Measurements from ENCODE around the gene ZEB1.
"Not testable (repeated sequence)": the region's sequence is repeated elsewhere in the genome, so short reads cannot be mapped to it uniquely, and the experiment has no call there.

Gene ZEB1

DNA sequence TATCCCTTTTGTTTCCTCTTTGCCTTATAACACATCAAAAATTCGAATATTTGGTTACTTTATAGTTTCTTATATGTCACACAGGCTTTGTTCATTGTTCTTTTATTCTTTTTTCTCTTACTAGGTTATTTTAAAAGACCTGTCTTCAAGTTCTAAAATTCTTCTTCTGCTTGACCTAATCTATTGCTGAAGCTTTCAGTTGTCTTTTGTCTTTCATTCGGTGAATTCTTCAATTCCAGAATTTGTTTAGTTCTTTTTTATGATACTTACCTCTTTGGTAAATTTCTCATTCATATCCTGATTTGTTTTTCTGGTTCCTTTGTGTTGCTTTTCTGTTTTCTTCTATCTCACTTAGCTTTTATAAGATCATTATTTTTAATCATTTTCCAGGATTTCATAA, 188.4 kb downstream of the ZEB1 start:
- DNase-seq (ENCODE audit: low read depth in 2 of 2) = no peak

- no peak for DNase-seq (ENCODE audit: low read depth in 2 of 2)
Measured at GRCh38 chr10:31508234-31508633, 189.2 kb downstream of the ZEB1 start.

DNA sequence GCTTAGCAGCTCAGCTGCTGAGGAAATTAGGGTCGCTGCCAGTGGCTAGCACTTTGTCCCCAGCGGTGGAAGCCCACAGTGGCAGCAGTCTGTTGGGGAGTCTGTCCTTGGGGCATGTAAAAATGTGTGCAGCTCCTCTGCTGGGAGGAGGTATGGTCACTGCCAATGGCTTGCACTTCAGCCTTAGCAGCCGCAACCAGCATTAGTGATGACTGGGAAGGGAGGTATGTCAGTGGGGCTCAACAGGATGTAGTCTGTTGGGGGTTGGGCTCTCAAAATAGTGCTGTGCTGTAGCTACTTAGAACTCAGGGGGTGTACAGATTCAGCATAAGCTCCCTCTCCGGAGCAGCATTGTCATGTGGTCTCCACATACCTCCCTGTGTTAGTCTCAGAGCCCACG, 189.9 kb downstream of the ZEB1 start:
- DNase-seq (ENCODE audit: low read depth in 2 of 2) = no peak

GRCh38 chr10:31509989-31510388, 191.0 kb downstream of the ZEB1 start:
- no peak for DNase-seq (ENCODE audit: low read depth in 2 of 2)

- DNase-seq (ENCODE audit: low read depth in 2 of 2) = no peak
Measured at GRCh38 chr10:31515116-31515515, 196.1 kb downstream of the ZEB1 start.

- no peak for DNase-seq (ENCODE audit: low read depth in 2 of 2)
Measured at GRCh38 chr10:31515819-31516402, 196.9 kb downstream of the ZEB1 start.

DNA sequence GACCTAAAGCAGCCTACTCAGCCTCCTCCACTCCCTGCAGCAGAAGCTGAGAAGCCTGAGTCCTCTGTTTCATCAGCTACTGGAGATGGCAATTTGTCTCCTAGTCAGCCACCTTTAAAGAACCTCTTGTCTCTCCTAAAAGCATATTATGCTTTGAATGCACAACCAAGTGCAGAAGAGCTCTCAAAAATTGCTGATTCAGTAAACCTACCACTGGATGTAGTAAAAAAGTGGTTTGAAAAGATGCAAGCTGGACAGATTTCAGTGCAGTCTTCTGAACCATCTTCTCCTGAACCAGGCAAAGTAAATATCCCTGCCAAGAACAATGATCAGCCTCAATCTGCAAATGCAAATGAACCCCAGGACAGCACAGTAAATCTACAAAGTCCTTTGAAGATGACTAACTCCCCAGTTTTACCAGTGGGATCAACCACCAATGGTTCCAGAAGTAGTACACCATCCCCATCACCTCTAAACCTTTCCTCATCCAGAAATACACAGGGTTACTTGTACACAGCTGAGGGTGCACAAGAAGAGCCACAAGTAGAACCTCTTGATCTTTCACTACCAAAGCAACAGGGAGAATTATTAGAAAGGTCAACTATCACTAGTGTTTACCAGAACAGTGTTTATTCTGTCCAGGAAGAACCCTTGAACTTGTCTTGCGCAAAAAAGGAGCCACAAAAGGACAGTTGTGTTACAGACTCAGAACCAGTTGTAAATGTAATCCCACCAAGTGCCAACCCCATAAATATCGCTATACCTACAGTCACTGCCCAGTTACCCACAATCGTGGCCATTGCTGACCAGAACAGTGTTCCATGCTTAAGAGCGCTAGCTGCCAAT, 202.2 kb downstream of the ZEB1 start:
- DNase-seq (ENCODE audit: low read depth in 2 of 2) = no peak

- no peak for DNase-seq (ENCODE audit: low read depth in 2 of 2)
Measured at GRCh38 chr10:31522820-31523219, 203.8 kb downstream of the ZEB1 start.

GRCh38 chr10:31524460-31524859, 205.4 kb downstream of the ZEB1 start:
- DNase-seq (ENCODE audit: low read depth in 2 of 2) = no peak

DNA sequence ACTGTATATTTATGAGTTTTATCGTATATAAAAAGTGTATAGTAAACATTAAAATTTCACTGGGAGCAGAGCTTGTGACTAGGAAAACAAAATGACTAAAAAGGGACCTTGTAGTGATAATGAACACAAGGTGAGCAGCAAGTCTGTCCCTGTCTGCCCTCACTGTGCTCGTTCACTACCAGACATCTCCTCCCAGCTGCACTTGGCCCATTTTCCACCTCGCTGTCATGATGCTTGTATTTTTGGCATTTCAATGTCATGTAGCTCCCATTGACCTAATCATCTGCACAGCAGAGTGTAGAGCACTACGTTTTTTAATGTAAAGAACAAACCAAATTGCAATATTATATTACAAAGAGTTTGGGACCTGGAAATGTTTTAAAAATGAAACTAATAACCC, 207.2 kb downstream of the ZEB1 start:
- no peak for DNase-seq (ENCODE audit: low read depth in 2 of 2)

- DNase-seq (ENCODE audit: low read depth in 2 of 2) = no peak
Measured at GRCh38 chr10:31526681-31527080, 207.7 kb downstream of the ZEB1 start.

DNA sequence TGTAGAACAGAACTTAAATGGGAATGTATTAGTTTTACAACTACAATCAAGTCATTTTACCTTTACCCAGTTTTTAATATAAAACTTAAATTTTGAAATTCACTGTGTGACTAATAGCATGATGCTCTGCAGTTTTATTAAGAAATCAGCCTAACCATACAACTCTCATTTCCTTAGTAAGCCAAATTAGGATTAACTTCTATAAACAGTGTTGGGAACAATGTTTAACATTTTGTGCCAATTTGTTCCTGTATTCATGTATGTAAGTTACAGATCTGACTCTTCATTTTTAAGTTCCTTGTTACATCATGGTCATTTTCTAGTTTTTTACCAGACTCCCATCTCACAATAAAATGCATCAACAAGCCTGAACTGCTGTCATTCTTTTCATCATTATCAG, 209.8 kb downstream of the ZEB1 start:
- DNase-seq (ENCODE audit: low read depth in 2 of 2) = no peak

GRCh38 chr10:31536302-31536701, 217.3 kb downstream of the ZEB1 start:
- DNase-seq (ENCODE audit: low read depth in 2 of 2) = no peak

GRCh38 chr10:31549896-31550295, 230.9 kb downstream of the ZEB1 start:
- no peak for DNase-seq (ENCODE audit: low read depth in 2 of 2)

- DNase-seq (ENCODE audit: low read depth in 2 of 2) = no peak
Measured at GRCh38 chr10:31554556-31554955, 235.5 kb downstream of the ZEB1 start.

DNA sequence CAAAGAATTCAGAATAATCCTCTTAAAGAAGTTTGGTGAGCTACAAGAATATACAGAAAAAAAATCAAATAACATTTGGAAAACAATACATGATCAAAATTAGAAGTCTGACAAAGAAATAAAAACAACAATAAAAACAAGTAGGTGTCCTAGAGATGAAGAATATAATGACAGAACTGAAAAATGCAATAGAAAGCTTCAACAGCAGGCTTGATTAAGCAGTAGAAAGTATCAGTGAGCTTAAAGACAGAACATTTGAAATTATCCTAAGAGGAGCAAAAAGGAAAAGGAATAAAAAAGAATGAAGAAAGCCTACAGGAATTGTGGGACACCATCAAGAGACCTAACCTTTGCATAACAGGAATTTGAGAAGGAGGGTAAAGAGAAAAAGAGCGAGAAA, 238.8 kb downstream of the ZEB1 start:
- DNase-seq (ENCODE audit: low read depth in 2 of 2) = no peak

DNA sequence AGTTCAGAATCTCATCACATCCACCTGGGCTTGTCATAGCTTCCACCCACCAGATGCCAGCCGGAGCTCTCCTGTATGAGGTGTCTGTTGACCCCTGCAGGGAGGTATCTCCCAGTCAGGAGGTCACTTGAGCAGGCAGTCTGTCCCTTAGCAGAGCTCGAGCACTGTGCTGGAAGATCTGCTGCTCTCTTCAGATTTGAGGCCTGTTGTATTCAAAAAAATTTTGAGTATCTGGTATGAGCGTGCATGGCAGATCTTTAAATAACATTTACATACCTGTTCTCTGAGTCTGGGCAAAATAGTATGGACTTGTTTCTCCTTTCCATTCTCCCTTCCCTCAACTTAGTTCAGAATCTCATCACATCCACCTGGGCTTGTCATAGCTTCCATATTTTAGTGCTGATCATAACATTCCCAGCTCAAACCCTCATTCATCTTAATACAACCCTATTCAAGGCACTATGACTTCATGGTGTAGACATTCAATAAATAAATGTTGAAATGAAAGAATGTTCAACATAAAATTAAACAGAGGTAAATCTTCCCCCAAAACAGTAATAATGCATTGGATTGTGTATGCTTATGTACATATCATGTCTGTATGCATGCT, 249.3 kb downstream of the ZEB1 start:
- not testable (repeated sequence) for DNase-seq (ENCODE audit: low read depth in 2 of 2)

- no peak for DNase-seq (ENCODE audit: low read depth in 2 of 2)
Measured at GRCh38 chr10:31574577-31574976, 255.6 kb downstream of the ZEB1 start.

- no peak for DNase-seq (ENCODE audit: low read depth in 2 of 2)
Measured at GRCh38 chr10:31578181-31578852, 259.3 kb downstream of the ZEB1 start.

DNA sequence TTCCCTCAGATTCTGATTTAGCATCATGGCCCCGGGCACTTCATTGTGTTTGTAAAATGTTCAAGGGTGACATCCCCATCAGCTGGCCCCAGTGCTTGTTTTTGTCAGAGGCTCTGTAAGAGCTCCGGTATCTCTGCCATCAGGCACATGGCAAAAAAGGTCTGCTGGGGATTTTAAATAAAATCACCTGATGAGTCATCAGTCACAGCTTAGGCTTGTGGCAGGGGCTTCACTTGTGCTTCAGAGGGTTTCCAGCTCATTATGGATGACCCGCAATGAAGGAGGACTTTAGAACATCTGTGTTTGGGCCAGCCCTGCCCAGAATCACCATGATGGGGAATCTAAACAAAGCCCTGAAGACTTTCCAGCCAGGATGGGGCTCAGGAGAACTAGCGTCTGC, 259.9 kb downstream of the ZEB1 start:
- no peak for DNase-seq (ENCODE audit: low read depth in 2 of 2)
